BLaER1 treated with 17β-estradiol and CSF1 and Interleukin-3, amounts not matched to agents 10 nM and 100 nM (cell line): Measurements from ENCODE around the gene GRB7.
"Not testable (repeated sequence)": the region's sequence is repeated elsewhere in the genome, so short reads cannot be mapped to it uniquely, and the experiment has no call there.

Experiments used
- H3K27ac ChIP-seq, 11 experiments: shearing (Covaris generic); formaldehyde crosslinking; 2 replicates each; pipeline ENCODE4 v1.8.1; 2022
- H3K27me3 ChIP-seq, 11 experiments: shearing (Covaris generic); formaldehyde crosslinking; 2 replicates each; pipeline ENCODE4 v1.8.1; 2022
- H3K36me3 ChIP-seq, 11 experiments: shearing (Covaris generic); formaldehyde crosslinking; 2 replicates each; pipeline ENCODE4 v1.8.1; 2022
- H3K4me1 ChIP-seq, 10 experiments: shearing (Covaris generic); formaldehyde crosslinking; 2 replicates each; pipeline ENCODE4 v1.8.1; 2022
- H3K4me2 ChIP-seq, 11 experiments: shearing (Covaris generic); formaldehyde crosslinking; 2 replicates each; pipeline ENCODE4 v1.8.1; 2022
- H3K4me3 ChIP-seq, 10 experiments: shearing (Covaris generic); formaldehyde crosslinking; 2 replicates each; pipeline ENCODE4 v1.8.1; 2022
- H3K9ac ChIP-seq, 11 experiments: shearing (Covaris generic); formaldehyde crosslinking; 2 replicates each; pipeline ENCODE4 v1.8.1; 2022
- H3K9me3 ChIP-seq, 11 experiments: shearing (Covaris generic); formaldehyde crosslinking; replicated peaks in 1 of 11; 2 replicates each; pipeline ENCODE4 v1.8.1; 2022
- H4K20me1 ChIP-seq, 11 experiments: shearing (Covaris generic); formaldehyde crosslinking; 2 replicates each; pipeline ENCODE4 v1.8.1; 2022
- Cebpa-rat ChIP-seq, 11 experiments: shearing (Covaris generic); IDR thresholded peaks; 2 replicates each; pipeline ENCODE4 v1.8.1; 2022

The GRB7 gene

DNA sequence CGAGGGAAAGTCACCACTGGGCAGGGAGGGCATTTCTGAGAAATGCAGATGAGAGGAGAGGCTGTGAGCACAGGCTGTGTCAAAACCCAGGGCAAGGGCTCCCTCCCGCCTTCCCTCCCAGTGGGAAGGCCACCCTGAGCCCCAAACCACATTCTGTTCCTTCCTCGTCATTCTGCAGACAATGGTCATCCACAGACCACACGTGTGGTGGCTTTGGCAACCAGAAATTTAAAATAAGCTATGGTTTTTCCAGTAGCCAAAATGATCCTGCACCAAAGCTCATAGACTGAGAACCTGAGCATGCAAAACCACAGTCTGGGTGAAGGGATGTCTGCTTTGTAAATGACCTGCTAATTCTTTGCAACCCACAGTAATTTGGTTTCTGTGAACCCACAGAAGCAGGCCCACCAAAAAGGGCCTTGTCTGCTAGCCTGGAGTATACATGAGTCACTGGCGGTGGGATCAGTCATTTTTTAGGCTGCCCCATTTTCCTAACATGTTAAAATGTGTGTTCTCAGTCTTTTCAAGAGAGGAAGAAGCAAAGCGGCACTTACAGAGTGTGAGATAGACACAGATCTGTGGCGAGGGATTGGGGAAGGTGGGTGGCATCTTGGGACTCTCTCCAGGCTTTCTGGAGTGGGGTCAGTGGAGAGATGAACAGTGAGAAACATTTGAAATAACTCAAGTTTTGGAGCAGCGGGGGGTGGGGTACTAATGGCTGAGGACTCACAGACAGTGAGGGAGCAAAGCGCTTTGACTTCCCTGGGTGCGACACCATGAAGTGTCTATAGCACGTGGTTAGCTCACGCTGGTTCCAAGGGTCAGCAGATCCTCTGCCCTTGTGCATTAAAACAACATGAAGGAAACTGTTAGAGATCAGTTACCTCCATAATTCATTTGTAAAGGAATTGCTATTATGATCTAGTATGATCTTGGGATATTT is 20.5 kb downstream of the GRB7 start:
- Histone ChIP-seq H3K27ac (peak overlapping the region in 2 of 11 experiments; percentile 13 to 21; a peak in 2 of 22 replicates), H4K20me1 (no peaks in the 10 kb centered on the region), H3K27me3 (peaks cover 0 to 9% (median 0%) of the 10 kb centered on the region in 11 experiments; a peak in 2 of 22 replicates), H3K9ac (peak overlapping the region in 4 of 11 experiments; percentile 5 to 27 (median 12); a peak in 2 of 22 replicates), H3K4me3 (no peak overlapping the region), H3K36me3 (no peaks in the 10 kb centered on the region), H3K9me3 (no peaks in the 10 kb centered on the region), H3K4me1 (peaks cover 59 to 82% (median 71%) of the 10 kb centered on the region in 10 experiments), H3K4me2 (peak overlapping the region; percentile 86 to 98 (median 94))
- TF ChIP-seq Cebpa-rat (IDR thresholded peaks at IDR 0.05), result no peak

DNA sequence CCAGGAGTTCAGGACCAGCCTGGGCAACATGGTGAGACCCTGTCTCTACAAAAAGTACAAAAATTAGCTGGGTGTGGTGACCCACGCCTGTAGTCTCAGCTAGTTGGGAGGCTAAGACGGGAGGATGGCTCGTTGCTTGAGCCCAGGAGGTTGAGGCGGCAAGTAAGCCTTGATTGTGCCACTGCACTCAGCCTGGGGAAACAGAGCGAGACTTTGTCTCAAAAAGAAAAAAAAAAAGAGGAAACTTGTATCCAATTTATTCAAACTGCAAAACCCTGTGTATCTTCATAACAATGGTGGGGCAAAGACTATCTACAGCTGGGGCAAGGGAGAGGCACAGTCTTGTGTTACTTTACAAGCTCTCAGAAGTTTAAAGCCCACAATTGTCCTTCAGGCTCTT is 21.5 kb downstream of the GRB7 start:
- TF ChIP-seq Cebpa-rat (IDR thresholded peaks at IDR 0.05), result no peak
- Histone ChIP-seq H3K4me3 (no peak overlapping the region), H3K9ac (0 out of 22 replicates have a peak overlapping the region, but pooled peaks of 1 of the 11 experiments have one; percentile 19), H3K36me3 (no peaks in the 10 kb centered on the region), H3K27ac (no peak overlapping the region), H3K4me2 (peak overlapping the region; percentile 86 to 98 (median 94)), H3K4me1 (peaks cover 52 to 75% (median 63%) of the 10 kb centered on the region in 10 experiments), H3K27me3 (peaks cover 0 to 9% (median 0%) of the 10 kb centered on the region in 11 experiments; a peak in 2 of 22 replicates), H4K20me1 (no peaks in the 10 kb centered on the region), H3K9me3 (no peaks in the 10 kb centered on the region)

DNA sequence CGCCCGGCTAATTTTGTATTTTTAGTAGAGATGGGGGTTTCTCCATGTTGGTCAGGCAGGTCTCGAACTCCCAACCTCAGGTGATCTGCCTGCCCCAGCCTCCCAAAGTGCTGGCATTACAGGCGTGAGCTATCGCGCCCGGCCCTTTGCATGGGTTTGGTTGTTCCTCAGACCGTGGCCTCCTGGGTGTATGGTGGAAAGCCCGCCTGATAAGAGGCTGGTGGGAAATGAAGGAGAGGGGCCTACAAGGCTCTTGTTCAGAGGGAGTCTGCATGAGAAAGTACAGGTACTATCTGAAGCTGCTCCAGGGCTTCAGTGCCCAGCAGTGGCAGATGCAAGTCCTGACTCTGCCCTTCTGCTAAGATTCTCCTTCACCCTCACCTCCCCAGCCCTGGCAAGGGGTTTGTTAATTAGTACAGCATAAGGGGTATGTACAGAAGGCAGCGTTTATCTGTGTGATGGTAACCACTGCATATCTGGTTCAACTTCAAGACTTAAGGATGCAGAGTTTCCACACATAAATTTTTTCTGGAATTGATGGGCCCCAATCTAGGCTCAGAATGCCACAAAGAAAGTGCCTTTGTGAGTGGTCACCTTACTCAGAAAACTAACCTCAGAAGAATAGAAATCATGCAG is 24.2 kb downstream of the GRB7 start:
- Histone ChIP-seq H3K4me1 (peaks cover 52 to 77% (median 62%) of the 10 kb centered on the region in 10 experiments), H3K9me3 (peaks cover 0 to 13% (median 7%) of the 10 kb centered on the region in 11 experiments; a peak in 9 of 22 replicates), H3K9ac (no peak overlapping the region), H3K36me3 (no peaks in the 10 kb centered on the region), H3K4me2 (peak overlapping the region in 10 of 11 experiments; percentile 5 to 65 (median 32); a peak in 14 of 22 replicates), H3K27me3 (no peaks in the 10 kb centered on the region; a peak in 1 of 22 replicates), H3K27ac (no peak overlapping the region), H3K4me3 (no peak overlapping the region), H4K20me1 (no peaks in the 10 kb centered on the region)
- no peak for TF ChIP-seq Cebpa-rat (IDR thresholded peaks at IDR 0.05)

DNA sequence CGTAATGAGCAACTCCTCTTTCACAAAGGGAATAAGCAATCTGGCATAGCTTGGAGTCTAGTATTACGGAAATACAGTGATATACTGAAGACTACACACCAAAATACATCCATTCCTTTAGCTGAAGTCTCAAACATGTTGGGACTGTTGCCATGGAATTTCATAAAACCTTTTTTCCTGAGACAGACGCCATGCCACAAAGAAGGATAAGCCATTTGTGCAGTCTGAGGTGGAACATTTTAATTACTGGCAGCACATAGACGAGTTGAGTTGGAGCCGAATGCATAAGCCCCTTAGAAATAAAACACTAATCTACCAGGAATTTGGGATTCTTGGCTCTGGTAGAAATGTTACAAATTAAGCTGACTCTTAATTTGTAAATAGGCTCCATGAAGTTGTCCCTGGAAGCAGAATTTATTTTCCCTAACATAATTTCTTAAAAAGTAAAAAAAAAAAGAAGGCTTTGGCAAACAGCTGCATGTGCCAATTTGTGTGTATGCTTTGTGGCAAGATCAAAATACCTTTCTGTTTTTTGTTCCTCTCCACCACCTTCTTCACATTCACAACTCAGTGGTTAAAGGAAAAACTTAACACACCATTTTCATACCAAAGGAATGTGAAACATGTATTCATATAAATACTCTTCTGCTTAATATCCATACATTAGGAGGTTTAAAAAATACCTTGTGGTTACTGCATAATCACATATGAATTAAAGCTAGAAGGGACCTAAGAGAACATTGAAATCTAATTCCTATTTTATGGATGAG is 25.5 kb downstream of the GRB7 start:
- Histone ChIP-seq H3K27ac (no peak overlapping the region), H3K27me3 (no peaks in the 10 kb centered on the region; a peak in 1 of 22 replicates), H3K4me1 (peaks cover 43 to 68% (median 54%) of the 10 kb centered on the region in 10 experiments), H3K4me3 (no peak overlapping the region), H3K36me3 (no peaks in the 10 kb centered on the region), H3K4me2 (peak overlapping the region in 2 of 11 experiments; percentile 37 to 65; a peak in 2 of 22 replicates), H3K9ac (no peak overlapping the region), H3K9me3 (peaks cover 0 to 13% (median 7%) of the 10 kb centered on the region in 11 experiments; a peak in 9 of 22 replicates), H4K20me1 (no peaks in the 10 kb centered on the region)
- TF ChIP-seq Cebpa-rat (IDR thresholded peaks at IDR 0.05), result no peak

DNA sequence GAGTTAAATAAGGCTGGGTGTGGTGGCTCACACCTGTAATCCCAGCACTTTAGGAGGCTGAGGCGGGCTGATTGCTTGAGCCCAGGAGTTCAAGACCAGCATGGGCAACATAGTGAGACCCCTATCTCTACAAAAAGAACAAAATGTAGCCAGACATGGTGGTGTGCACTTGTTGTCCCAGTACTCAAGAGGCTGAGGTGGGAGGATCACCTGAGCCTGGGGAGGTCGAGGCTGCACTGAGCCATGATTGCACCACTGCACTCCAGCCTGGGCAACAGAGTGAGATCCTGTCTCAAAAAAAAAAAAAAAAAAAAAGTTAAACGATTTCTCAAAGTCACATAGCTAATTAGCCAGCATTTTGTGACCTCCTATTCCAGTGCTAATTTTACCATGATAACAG is 26.4 kb downstream of the GRB7 start:
- H3K36me3 ChIP-seq, H3K27ac ChIP-seq, H4K20me1 ChIP-seq, H3K9ac ChIP-seq, H3K4me3 ChIP-seq, H3K27me3 ChIP-seq: not testable (repeated sequence)
- Histone ChIP-seq H3K4me2 (peak overlapping the region in 1 of 11 experiments; percentile 88; a peak in 1 of 22 replicates), H3K9me3 (peaks cover 0 to 13% (median 7%) of the 10 kb centered on the region in 11 experiments; a peak in 9 of 22 replicates), H3K4me1 (peaks cover 33 to 59% (median 45%) of the 10 kb centered on the region in 10 experiments)

DNA sequence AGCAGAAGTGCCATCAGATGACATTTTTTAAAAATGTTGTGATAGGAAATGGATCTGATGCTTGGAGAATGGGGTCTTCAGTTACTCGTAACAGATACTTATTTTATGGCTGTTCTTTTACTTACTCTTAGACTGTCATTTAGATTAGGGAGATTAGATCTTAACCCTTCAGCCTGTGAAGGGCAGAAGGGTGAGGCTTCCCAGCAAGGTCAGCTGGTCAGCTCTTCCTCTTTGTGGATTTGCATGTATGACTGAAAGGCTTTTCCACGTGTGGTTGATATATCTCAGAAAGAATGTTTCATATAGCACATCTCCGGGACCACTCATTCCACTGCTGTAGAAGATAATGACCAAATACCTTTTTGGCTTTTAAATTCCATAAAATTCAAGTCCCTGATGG is 27.4 kb downstream of the GRB7 start:
- Histone ChIP-seq H3K4me2 (peak overlapping the region; percentile 10 to 88 (median 46); a peak in 21 of 22 replicates), H3K36me3 (no peaks in the 10 kb centered on the region), H3K27ac (no peak overlapping the region), H4K20me1 (no peaks in the 10 kb centered on the region), H3K4me1 (peaks cover 26 to 52% (median 38%) of the 10 kb centered on the region in 10 experiments), H3K9me3 (peaks cover 0 to 13% (median 7%) of the 10 kb centered on the region in 11 experiments; a peak in 9 of 22 replicates), H3K4me3 (no peak overlapping the region), H3K9ac (no peak overlapping the region), H3K27me3 (no peaks in the 10 kb centered on the region)
- TF ChIP-seq Cebpa-rat (IDR thresholded peaks at IDR 0.05), result no peak

DNA sequence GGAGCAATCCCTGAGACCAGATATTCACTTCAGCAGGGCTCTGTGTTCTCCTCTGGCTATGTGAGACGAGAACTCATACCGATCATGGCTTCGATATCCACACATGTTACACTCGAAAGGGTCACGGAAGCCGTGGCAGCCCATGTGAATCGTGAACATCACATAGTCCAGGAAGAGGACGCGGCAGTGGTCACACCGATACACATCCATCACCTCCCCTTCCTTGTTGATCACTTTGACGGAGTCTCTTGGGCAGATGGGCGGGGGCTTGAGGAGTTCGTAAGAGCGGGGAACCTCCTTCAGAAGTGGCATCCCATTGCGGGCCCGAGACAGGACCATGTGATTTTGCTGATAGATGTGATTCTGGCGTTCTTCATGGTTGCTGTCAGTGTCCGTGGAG is 28.0 kb downstream of the GRB7 start:
- no peaks in the 10 kb centered on the region for H3K36me3 ChIP-seq
- H3K4me3 ChIP-seq, result no peak overlapping the region
- H3K4me1 ChIP-seq, result peaks cover 26 to 50% (median 38%) of the 10 kb centered on the region in 10 experiments
- no peak overlapping the region for H3K9ac ChIP-seq
- no peaks in the 10 kb centered on the region for H3K27me3 ChIP-seq
- no peak overlapping the region for H3K27ac ChIP-seq
- no peaks in the 10 kb centered on the region for H4K20me1 ChIP-seq
- TF ChIP-seq Cebpa-rat (IDR thresholded peaks at IDR 0.05), result no peak
- H3K9me3 ChIP-seq, result peaks cover 0 to 13% (median 7%) of the 10 kb centered on the region in 11 experiments; a peak in 9 of 22 replicates
- peak overlapping the region in 10 of 11 experiments; percentile 13 to 88 (median 62); a peak in 18 of 22 replicates for H3K4me2 ChIP-seq

DNA sequence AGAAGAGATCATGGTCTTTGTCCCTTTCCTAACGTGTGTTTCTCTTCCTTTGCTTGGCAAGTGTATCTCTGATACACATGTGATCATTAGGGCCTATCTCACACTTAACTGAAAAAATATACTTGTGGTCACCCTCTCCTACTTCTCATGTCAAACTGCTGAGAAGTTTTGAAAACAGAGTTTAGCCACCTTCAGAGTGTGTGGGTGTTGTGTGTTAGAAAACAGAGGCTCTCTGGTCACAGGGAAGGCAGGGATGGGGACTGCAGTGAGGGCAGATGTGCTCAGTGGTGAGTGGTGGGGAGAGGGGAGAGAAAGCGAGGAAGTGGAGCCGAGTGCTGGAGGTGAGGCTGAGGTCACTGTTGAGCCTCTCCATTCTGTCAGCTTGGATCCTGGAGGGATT is 29.4 kb downstream of the GRB7 start:
- H3K27ac ChIP-seq, result no peak overlapping the region
- peaks cover 0 to 13% (median 7%) of the 10 kb centered on the region in 11 experiments; a peak in 9 of 22 replicates for H3K9me3 ChIP-seq
- no peaks in the 10 kb centered on the region for H3K36me3 ChIP-seq
- H3K27me3 ChIP-seq, result no peaks in the 10 kb centered on the region
- TF ChIP-seq Cebpa-rat (IDR thresholded peaks at IDR 0.05), result no peak
- H4K20me1 ChIP-seq, result no peaks in the 10 kb centered on the region
- peak overlapping the region in 1 of 11 experiments; percentile 2; a peak in 1 of 22 replicates for H3K9ac ChIP-seq
- no peak overlapping the region for H3K4me3 ChIP-seq
- H3K4me1 ChIP-seq, result peaks cover 24 to 42% (median 34%) of the 10 kb centered on the region in 10 experiments
- peak overlapping the region; percentile 6 to 88 (median 57) for H3K4me2 ChIP-seq
